IgD-negative memory B cell (primary cell): ENCODE data around the gene PRADC1. TPM values are rescaled to one million over a fixed set of nuclear protein-coding genes. Genes with fewer than 3 reads are reported as not detected.

Experiments
- H3K27ac Mint-ChIP-seq, 3 donors: one replicate each; pipeline ENCODE4 v1.8.0; 2020 to 2022; ENCODE audit warnings: mild to moderate bottlenecking in 3 of 3, mixed read lengths in 3 of 3, moderate library complexity in 1 of 3
- H3K27me3 Mint-ChIP-seq: one replicate; pipeline ENCODE4 v1.8.0; 2021; ENCODE audit warnings: mixed read lengths
- H3K36me3 Mint-ChIP-seq: one replicate; pipeline ENCODE4 v1.8.0; 2020; ENCODE audit warnings: mild to moderate bottlenecking, mixed read lengths
- H3K4me1 Mint-ChIP-seq, 3 donors: one replicate each; pipeline ENCODE4 v1.8.0; 2020 to 2022; ENCODE audit warnings: mixed read lengths in 3 of 3, mild to moderate bottlenecking in 1 of 3
- H3K4me3 Mint-ChIP-seq, 4 donors: one replicate each; pipeline ENCODE4 v1.8.0; 2020 to 2022; ENCODE audit warnings: mild to moderate bottlenecking in 4 of 4, mixed read lengths in 4 of 4, moderate library complexity in 3 of 4
- H3K9me3 Mint-ChIP-seq, 3 donors: one replicate each; pipeline ENCODE4 v1.8.0; 2020 to 2021; ENCODE audit warnings: mixed read lengths in 3 of 3, mild to moderate bottlenecking in 1 of 3
- polyA plus RNA-seq: library from polyadenylated mRNA; unstranded; fragments of 300-500 nt; fragmentation: Illumina TruSeq; gene quantifications from one replicate; pipeline ENCODE4 v1.2.3, GENCODE V29; 2021

PRADC1 gene
- polyA plus RNA-seq, 1 donor from 2014 or later, result 12.4 TPM

DNA sequence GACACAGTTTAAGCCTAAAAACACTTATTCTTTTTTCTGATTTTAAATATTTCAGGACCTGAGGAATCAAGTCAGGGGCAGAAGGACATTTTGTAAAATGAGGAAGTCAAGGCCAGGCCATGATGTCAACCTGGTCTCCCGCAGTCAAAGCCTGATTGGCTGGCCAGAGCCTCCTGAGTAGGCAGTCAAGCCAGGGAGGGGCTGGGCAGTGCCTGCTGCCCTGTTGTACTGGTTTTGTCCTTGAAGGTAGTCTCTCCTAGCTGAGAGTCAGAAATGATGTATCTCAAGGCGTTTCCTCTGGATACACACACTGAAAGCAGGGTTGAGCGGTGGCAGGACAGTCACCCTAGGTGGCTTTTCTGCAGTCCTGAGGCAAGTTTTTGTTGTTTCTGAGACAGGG is 20.9 kb upstream of the PRADC1 start:
- H3K27me3 Mint-ChIP-seq, result no peaks in the 10 kb centered on the region
- H3K4me3 Mint-ChIP-seq, result no peak overlapping the region
- no peaks in the 10 kb centered on the region for H3K36me3 Mint-ChIP-seq
- H3K4me1 Mint-ChIP-seq, result peaks cover 0 to 4% (median 0%) of the 10 kb centered on the region in 3 donors
- H3K9me3 Mint-ChIP-seq, result no peaks in the 10 kb centered on the region
- H3K27ac Mint-ChIP-seq, result no peak overlapping the region

DNA sequence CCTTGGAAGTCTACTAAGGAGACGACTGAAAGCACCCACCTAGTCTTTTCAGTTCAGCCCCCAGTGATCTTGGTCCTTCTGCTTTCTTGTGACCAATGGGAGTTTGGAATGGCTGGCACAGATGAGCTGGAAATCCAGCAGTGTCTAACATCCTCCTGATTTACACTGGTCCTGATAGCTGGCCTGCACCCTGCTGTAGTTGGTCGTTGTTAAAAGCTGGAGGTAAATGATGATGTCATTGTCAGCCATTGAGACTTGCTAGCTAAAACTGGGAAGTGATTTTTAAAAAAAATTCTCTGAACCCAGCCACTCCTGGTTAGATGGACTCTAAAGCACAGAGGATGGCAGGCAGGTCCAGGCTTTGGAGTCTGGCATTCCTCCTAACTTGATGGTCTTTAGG is 20.4 kb upstream of the PRADC1 start:
- no peaks in the 10 kb centered on the region for H3K36me3 Mint-ChIP-seq
- H3K4me3 Mint-ChIP-seq, result no peak overlapping the region
- H3K27me3 Mint-ChIP-seq, result no peaks in the 10 kb centered on the region

DNA sequence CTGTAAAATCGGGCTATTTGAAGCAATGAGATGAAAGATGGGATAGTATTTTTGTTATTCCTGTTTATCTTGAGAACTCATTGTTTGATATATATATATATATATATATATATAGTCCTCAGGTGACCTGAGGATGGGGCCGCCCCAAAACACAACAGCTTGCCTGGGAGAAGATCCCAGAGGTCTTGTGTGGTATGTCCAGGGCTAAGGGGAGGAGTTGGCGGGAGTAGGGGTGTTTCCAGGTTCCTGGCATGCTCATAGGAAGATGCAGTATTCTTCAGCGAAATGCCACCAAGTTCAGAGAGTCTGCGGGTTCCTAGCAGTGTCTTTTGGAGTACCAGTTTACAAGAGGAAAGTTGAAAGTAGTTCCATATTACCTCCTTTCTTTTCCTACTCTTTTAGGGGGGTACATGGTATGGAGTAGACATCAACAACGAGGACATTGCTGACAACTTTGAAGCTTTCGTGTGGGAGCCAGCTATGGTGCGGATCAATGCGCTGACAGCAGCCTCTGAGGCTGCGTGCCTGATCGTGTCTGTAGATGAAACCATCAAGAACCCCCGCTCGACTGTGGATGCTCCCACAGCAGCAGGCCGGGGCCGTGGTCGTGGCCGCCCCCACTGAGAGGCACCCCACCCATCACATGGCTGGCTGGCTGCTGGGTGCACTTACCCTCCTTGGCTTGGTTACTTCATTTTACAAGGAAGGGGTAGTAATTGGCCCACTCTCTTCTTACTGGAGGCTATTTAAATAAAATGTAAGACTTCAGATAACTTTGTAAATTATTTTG is 19.4 kb upstream of the PRADC1 start:
- H3K4me3 Mint-ChIP-seq, result no peak overlapping the region
- H3K9me3 Mint-ChIP-seq, result no peaks in the 10 kb centered on the region
- H3K27ac Mint-ChIP-seq, result no peak overlapping the region
- peaks cover 0 to 4% (median 0%) of the 10 kb centered on the region in 3 donors for H3K4me1 Mint-ChIP-seq
- H3K36me3 Mint-ChIP-seq, result no peaks in the 10 kb centered on the region
- no peaks in the 10 kb centered on the region for H3K27me3 Mint-ChIP-seq

More for the DNA sequence above, 20.4 kb upstream of the PRADC1 start:
- H3K9me3 Mint-ChIP-seq, result no peaks in the 10 kb centered on the region
- H3K27ac Mint-ChIP-seq, result no peak overlapping the region
- H3K4me1 Mint-ChIP-seq, result peaks cover 0 to 4% (median 0%) of the 10 kb centered on the region in 3 donors

DNA sequence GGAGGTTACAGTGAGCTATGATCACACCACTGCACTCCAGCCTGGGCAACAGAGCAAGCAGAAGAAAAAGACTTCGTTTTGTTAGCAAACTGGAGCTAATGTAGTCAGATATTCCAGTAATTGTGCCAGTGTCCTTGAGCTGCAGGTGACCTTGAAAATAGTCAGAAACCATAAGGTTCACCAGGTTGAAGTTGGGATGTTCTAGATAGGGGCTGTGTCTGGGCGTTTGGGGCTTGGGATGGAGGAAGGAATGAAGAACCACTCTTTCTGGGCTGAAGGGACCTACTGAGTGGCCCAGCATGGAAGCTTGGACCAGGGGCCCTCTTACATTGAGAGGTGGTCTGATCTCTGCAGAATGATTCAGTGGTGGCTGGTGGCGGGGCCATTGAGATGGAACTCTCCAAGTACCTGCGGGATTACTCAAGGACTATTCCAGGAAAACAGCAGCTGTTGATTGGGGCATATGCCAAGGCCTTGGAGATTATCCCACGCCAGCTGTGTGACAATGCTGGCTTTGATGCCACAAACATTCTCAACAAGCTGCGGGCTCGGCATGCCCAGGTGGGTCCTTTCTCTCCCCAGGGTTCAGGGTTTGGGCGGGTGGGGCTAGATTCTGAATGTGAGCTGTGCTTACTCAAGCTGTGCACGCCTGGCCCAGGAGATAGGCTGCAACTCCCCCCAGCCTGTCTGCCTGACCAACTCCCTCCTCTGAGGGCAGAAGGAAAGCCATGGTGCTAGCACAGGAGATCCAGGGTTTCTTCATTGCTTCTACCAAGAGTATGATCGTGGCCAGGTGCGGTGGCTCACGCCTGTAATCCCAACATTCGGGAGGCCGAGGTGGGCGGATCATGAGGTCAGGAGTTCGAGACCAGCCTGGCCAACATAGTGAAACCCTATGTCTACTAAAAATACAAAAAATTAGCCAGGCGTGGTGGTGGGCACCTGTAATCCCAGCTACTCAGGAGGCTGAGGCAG is 18.1 kb upstream of the PRADC1 start:
- no peaks in the 10 kb centered on the region for H3K27me3 Mint-ChIP-seq

GRCh38 chr2:73249636-73250035 is 16.6 kb upstream of the PRADC1 start:
- Mint-ChIP-seq H3K27ac (no peak overlapping the region), H3K4me3 (no peak overlapping the region), H3K27me3 (no peaks in the 10 kb centered on the region), H3K36me3 (no peaks in the 10 kb centered on the region), H3K4me1 (peaks cover 0 to 2% (median 0%) of the 10 kb centered on the region in 3 donors), H3K9me3 (no peaks in the 10 kb centered on the region)

More for the DNA sequence above, 18.1 kb upstream of the PRADC1 start:
- Mint-ChIP-seq H3K4me1 (peaks cover 0 to 4% (median 0%) of the 10 kb centered on the region in 3 donors), H3K36me3 (no peaks in the 10 kb centered on the region), H3K4me3 (no peak overlapping the region), H3K27ac (peak overlapping the region in 1 of 3 donors; percentile 53), H3K9me3 (no peaks in the 10 kb centered on the region)

GRCh38 chr2:73246850-73247249 is 13.8 kb upstream of the PRADC1 start:
- Mint-ChIP-seq H3K36me3 (no peaks in the 10 kb centered on the region), H3K9me3 (no peaks in the 10 kb centered on the region), H3K27ac (no peak overlapping the region), H3K4me1 (peaks cover 0 to 2% (median 0%) of the 10 kb centered on the region in 3 donors), H3K4me3 (peak overlapping the region in 1 of 4 donors; percentile 58), H3K27me3 (no peaks in the 10 kb centered on the region)

DNA sequence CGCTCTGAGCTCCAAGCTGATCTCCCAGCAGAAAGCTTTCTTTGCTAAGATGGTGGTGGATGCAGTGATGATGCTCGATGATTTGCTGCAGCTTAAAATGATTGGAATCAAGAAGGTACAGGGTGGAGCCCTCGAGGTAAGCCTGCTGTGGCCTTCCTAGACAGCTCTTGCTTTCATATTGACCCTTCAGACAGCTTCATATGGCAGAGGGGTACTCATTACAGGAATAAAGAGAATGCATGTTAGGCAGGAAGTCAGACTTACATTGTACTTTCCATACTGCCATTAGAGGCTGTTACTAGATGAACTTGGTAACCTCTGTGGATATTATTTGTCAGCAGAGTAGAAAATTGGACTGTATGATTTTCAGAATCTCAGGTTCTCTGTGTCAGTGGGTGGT is 11.5 kb upstream of the PRADC1 start:
- no peaks in the 10 kb centered on the region for H3K27me3 Mint-ChIP-seq
- H3K36me3 Mint-ChIP-seq, result no peaks in the 10 kb centered on the region
- no peaks in the 10 kb centered on the region for H3K9me3 Mint-ChIP-seq
- H3K4me1 Mint-ChIP-seq, result no peaks in the 10 kb centered on the region
- no peak overlapping the region for H3K27ac Mint-ChIP-seq
- H3K4me3 Mint-ChIP-seq, result no peak overlapping the region

- Mint-ChIP-seq H3K4me1 (peaks cover 0 to 4% (median 0%) of the 10 kb centered on the region in 3 donors), H3K4me3 (no peak overlapping the region), H3K9me3 (no peaks in the 10 kb centered on the region), H3K27me3 (no peaks in the 10 kb centered on the region), H3K27ac (no peak overlapping the region), H3K36me3 (no peaks in the 10 kb centered on the region)
Measured at GRCh38 chr2:73243884-73244570, 11.0 kb upstream of the PRADC1 start.

DNA sequence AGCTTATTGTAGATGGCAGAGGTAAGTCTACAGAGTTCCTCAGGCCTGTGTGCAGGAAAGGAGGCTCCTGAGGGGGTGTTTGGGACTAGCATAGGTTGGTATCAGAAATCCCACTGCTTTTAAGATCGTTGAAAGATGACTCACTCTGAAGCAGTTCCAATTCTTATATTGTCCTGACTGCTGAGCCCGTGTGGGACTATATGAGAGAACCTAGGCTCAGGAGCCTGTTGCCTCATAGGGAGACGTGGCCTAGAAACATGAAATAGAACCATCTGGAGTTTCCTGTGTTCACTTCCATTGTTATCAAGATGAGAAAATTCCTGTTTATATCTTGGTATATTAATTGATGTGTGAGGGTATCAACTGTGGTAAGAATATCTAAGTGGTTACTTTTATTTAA is 6.7 kb upstream of the PRADC1 start:
- H3K4me1 Mint-ChIP-seq, result peaks cover 14 to 31% (median 16%) of the 10 kb centered on the region in 3 donors
- no peaks in the 10 kb centered on the region for H3K9me3 Mint-ChIP-seq
- H3K36me3 Mint-ChIP-seq, result no peaks in the 10 kb centered on the region
- no peaks in the 10 kb centered on the region for H3K27me3 Mint-ChIP-seq
- no peak overlapping the region for H3K4me3 Mint-ChIP-seq
- no peak overlapping the region for H3K27ac Mint-ChIP-seq

GRCh38 chr2:73238976-73239375 is 5.9 kb upstream of the PRADC1 start:
- Mint-ChIP-seq H3K27ac (no peak overlapping the region), H3K4me1 (peaks cover 15 to 32% (median 23%) of the 10 kb centered on the region in 3 donors)

GRCh38 chr2:73238149-73238548 is 5.1 kb upstream of the PRADC1 start:
- H3K4me1 Mint-ChIP-seq, result peaks cover 15 to 32% (median 25%) of the 10 kb centered on the region in 3 donors
- peak overlapping the region in 1 of 4 donors; percentile 10 for H3K4me3 Mint-ChIP-seq
- H3K27ac Mint-ChIP-seq, result no peak overlapping the region
- H3K36me3 Mint-ChIP-seq, result no peaks in the 10 kb centered on the region
- no peaks in the 10 kb centered on the region for H3K9me3 Mint-ChIP-seq
- no peaks in the 10 kb centered on the region for H3K27me3 Mint-ChIP-seq

More at GRCh38 chr2:73238976-73239375, 5.9 kb upstream of the PRADC1 start:
- Mint-ChIP-seq H3K9me3 (no peaks in the 10 kb centered on the region), H3K4me3 (no peak overlapping the region), H3K36me3 (no peaks in the 10 kb centered on the region), H3K27me3 (no peaks in the 10 kb centered on the region)

- Mint-ChIP-seq H3K27me3 (no peaks in the 10 kb centered on the region), H3K27ac (peak overlapping the region in 2 of 3 donors; percentile 2 to 24), H3K36me3 (no peaks in the 10 kb centered on the region), H3K4me3 (peak overlapping the region in 1 of 4 donors; percentile 99), H3K9me3 (no peaks in the 10 kb centered on the region), H3K4me1 (peaks cover 18 to 37% (median 25%) of the 10 kb centered on the region in 3 donors)
Measured at GRCh38 chr2:73237168-73237567, 4.1 kb upstream of the PRADC1 start.

DNA sequence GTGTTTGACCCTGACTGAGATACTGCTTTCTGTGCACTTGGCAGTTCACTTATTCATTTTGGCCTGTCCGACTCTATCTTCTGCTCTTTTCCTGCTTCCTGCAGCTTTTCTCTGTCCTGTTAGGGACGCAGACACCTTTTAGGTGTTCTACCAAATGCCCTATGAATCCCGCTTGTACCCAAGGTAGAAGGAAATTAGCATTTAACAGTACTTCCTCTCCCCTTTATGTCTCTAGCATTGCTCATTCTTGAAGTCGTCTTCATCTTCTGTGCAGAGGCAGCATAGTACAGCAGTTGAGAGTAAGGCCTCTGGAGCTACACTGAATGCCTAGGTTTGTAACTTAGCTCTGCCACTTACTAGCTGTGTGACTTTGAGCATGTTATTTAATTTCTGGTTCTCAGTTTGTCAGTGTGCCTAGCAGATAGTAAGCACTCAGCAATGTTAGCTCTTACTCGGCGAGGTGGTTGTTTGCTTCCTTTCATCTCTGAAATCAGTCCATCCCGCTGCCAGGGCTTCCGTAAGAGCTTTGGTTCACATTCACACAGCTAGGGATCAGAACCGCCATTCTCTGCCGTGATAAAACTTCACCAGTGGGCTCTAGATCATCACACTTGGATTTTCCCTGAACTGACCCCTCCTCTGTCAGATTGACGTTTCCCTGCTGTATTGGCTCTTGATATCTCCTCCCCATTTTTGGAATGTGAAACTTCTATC is 2.4 kb upstream of the PRADC1 start:
- Mint-ChIP-seq H3K4me1 (peaks cover 18 to 37% (median 25%) of the 10 kb centered on the region in 3 donors), H3K4me3 (peak overlapping the region; percentile 96 to 100 (median 99)), H3K27me3 (no peaks in the 10 kb centered on the region), H3K27ac (peak overlapping the region; percentile 96 to 99 (median 97)), H3K36me3 (no peaks in the 10 kb centered on the region), H3K9me3 (no peaks in the 10 kb centered on the region)
